Activated naive CD4-positive, alpha-beta T cell treated with Interleukin-2 at 50 U/mL for 16 hours (primary cell): Measurements from ENCODE around the gene DKK1.
"Not testable (repeated sequence)": the region's sequence is repeated elsewhere in the genome, so short reads cannot be mapped to it uniquely, and the experiment has no call there.

Source experiments
- DNase-seq: peaks from one replicate; pipeline ENCODE4 v3.0.0-alpha.2; 2020

The DKK1 gene

DNA sequence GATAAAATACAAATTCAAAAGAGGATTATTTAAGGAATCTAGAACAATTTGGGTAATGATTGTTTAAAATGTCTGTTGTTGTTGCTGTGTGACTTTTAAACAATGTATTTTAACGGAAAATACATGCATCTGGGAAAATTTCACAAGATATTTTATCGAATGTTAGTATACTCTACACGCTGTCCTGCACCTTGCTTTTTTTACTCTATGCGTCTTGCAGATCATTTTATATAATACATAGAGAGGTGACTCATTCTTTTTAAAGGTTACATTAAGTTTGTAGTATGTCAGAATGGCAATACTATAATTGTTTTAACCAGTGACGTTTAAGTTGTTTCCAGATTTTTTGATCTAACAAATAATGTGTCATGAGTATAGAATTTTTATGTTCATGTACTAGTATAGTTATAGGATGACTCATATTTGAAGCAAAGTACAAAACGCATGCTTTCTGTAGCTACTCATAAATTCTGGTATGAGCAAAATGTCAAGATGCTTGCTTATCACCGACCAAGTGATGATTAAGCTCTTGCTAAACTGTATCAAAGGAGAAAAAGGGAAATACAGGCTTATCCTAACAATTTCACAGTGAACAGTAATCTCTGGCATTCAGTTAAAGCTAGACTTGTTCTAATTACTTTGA lies 4.9 kb downstream of the DKK1 start:
- DNase-seq, result no peak

DNA sequence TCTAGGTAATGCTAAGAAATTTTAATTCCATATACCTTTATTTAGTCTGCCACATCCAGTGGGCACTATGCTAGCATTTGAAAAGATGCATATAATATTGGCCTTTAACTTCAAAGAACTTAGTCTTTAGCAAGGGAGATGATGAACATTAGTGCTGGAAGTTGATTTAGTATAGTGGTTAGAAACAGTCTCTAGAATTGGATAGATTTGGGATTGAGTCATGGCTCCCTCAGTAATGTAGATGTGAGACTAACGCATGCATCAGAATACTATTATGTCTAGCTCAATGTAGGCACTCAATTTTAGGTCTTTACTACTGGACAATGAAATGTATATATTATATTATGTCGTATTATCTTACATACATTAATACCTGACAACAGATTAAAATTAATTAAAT lies 5.8 kb downstream of the DKK1 start:
- DNase-seq, result no peak

GRCh38 chr10:52322323-52322722 lies 8.2 kb downstream of the DKK1 start:
- DNase-seq, result no peak

DNA sequence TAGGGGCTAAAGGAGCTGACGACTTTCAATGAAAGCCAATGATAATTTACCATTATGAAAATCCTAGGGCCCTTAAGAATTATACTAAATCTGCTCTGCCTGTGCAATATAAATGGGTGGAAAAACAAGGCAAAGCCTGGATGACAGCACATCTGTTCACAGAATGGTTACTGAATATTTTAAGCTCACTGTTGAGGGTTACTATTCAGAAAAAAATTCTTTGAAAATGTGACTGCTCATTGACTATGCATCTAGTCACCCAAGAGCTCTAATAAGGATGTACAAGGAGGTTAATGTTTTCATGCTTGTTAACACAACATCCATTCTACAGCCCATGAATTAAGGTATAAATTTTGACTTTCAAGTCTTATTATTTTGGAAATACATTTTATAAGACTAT lies 8.9 kb downstream of the DKK1 start:
- DNase-seq, result no peak

GRCh38 chr10:52326382-52326781 lies 12.3 kb downstream of the DKK1 start:
- DNase-seq, result no peak

- no peak for DNase-seq
These were observed 17.7 kb downstream of the DKK1 start for GRCh38 chr10:52331638-52332364.

- no peak for DNase-seq
These were observed 18.7 kb downstream of the DKK1 start for GRCh38 chr10:52332815-52333214.

DNA sequence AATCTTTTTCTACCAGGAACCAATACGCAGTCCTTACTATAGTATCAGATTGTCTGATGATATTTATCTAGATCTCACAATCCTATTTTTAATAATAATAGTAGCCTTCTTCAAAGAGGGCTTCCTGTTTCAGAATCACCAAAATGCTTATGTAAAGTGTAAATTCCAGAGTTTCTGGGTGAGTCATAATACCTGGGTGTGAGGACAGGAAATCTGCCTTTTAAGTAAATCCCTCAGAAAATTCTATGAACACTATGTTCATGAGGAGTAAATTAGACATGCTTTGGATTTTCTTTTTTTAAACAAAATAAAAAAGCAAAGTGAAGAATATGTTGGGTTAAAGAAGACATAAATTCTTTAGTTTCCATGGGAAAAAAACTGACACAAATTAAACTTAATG lies 20.5 kb downstream of the DKK1 start:
- DNase-seq, result no peak

GRCh38 chr10:52335665-52336064 lies 21.6 kb downstream of the DKK1 start:
- DNase-seq, result no peak

GRCh38 chr10:52337225-52337624 lies 23.1 kb downstream of the DKK1 start:
- no peak for DNase-seq

DNA sequence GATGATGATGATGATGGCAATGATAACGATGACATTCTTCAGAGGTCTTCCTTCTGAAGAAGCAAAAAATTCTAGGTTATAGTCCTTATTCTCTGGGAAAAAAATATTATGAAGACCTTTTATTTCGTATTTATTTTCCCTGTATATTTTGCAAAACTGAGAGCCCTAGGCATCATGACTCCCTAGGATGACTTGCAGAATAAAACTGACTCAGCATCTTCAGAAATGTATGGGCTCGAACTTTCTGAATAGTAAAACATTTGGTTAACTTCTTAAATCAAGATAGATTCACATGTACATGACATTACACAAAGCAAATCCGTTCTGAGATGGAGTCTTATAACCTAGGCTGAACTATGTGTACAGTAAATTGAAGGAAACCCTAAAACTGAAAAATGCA lies 29.4 kb downstream of the DKK1 start:
- DNase-seq, result no peak

DNA sequence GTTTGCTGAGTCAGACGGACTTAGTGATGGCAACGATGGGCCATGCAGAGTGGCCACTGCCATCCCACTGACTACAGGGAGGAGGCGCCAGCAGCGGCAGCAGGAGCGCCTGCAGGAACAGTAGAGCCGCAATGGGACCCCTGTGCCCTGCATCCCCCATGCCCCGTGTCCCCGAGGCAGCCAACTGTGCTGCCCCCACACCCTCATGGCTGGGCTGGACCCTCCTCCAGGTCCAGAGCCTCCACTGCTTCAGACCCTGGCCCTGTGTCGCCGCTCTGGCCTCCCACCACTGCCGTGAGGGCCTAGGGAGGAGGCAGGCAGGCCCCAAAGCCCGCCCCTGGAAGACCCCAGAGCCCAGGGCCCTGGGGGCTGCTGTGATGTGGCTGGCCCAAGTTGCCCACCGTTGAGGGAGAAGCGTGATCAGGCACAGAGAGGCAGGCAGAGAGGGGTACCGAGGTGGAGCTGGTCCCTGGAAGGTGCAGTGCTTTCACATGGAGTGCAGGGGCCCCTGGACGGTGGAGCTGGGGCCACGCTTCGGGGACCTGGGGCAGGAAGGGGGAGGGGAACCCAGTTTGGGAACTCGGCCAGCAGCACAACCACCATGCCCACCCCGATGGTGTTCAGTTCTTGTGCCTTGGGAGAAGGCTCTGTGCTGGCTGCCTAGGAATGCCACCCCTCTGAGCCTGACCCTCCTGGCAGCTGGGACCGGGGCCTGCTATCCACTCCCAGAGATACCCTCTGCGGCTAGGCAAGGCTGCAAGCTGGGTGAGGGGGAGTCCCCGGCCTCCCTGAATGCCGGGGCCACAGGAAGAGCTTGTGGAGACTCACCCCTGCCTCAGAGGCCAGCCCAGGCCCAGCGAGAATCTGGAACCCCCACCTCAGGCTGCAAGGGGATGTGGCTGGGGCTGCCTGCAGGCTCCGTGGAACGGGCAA lies 32.6 kb downstream of the DKK1 start:
- no peak for DNase-seq

- no peak for DNase-seq
These were observed 33.2 kb downstream of the DKK1 start for GRCh38 chr10:52347327-52347667.

GRCh38 chr10:52348037-52348564 lies 34.0 kb downstream of the DKK1 start:
- no peak for DNase-seq

DNA sequence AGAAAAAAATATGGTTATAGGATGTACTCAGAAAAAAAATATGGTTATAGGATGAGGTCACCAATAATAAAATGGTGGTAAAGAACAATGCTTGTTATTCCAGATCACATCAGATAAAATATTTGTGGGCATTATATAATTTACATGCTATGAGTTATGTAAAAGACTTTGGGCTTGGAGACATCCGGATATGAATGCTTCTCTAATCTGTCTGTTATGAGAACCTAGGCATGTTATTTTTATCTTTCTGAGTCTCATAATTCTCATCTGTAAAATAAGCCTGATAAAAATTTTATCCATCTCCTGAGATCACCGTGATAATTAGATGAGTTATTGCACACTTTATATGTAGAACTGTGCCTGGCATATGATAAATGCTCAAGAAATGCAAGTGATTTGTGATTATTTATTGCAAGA lies 37.8 kb downstream of the DKK1 start:
- no peak for DNase-seq

DNA sequence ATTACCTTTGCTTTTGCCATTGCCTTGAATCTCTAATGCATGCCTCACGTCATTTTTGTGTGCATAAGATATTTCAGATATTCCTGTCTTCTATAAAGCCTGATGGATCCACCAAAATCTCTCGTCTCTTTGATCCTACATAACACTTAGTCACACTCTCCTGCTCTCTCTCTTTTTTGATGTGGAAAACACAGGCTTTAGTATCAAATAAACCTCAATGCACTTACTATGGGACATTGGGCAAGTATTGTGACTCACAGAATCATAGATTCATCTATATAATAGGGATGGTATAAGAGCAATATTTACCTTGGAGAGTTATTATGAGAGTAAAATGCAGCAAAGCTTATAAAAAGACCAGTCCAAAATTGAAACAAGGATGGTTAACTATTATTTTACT lies 39.1 kb downstream of the DKK1 start:
- no peak for DNase-seq

DNA sequence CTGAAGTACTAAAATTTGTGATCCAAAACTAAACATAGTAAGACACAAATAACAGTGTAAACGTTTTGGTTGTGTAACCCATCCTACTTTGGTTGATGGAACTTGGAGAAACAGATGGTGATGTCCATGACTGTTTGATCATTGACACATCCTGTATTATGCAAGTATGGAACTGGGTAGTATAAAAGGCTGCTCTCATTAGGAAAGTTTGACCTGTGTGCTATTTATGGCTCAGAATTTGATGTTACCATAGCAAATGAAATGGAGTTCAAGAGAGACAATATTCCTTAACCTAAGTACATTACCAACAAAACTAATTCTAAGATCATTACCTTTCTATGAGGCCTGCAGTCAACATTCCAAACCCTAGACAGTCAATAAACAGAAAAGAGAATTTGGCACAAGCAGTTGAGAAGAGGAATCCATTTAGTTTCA lies 39.9 kb downstream of the DKK1 start:
- no peak for DNase-seq

DNA sequence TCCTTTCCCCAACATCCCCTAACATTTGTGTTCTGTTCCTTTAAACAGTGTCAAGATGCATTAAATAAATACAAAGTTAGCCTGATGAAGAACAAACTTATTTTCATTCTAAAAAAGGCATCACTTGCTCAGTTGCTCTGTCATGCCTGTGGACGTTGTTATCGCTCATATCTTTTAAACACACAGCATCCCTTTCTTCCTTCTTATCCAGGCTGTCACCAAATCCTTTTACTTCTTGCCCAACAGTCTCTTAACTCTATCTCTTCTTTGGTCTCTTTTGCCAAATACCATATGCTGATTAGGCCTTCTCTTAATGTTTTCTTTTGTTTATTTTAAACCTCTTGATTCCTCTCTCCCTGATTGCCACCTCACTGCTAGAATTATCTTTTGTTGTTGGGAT lies 43.9 kb downstream of the DKK1 start:
- no peak for DNase-seq

DNA sequence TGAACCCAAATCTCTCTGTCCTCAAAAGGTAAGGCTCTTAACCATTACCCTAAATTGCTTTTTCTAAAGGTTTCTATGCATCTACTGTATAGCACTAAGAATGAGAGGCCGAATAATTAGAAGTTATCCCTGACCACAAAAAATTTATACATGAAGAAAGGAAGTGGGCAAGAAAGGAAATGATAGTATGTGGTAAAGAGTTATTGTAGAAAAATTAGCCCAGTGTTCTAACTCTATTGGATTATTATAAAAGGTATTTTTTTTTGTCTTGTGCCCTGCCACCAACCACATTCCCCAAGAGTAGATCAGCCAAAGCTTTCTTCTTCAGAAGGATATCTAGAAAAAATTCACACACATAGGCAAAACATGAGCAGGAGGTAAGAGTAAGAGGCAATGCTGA lies 45.4 kb downstream of the DKK1 start:
- DNase-seq, result no peak

- not testable (repeated sequence) for DNase-seq
These were observed 51.7 kb downstream of the DKK1 start for GRCh38 chr10:52365547-52366432.
